AG09309 (cell line): ENCODE data around the gene JAKMIP1.

Experiments used
- DNase-seq: peaks from one replicate; pipeline ENCODE4 v3.0.0-alpha.2; 2010; ENCODE audit warnings: low read depth
- H3K4me3 ChIP-seq: 2 replicates; pipeline ENCODE4 v1.5.1; 2011; ENCODE audit warnings: mild to moderate bottlenecking, low read depth, low read length, moderate library complexity; ENCODE audit not compliant: control insufficient read depth
- CTCF ChIP-seq: IDR thresholded peaks from 2 replicates; pipeline ENCODE4 v1.5.1; 2011; ENCODE audit warnings: mild to moderate bottlenecking, low read depth, low read length, inconsistent platforms; ENCODE audit not compliant: insufficient read depth, control insufficient read depth; ENCODE audit errors: missing control alignments

JAKMIP1 gene

GRCh38 chr4:6121941-6122340 is 78.4 kb downstream of the JAKMIP1 start:
- H3K4me3 ChIP-seq: no peak overlapping the region

DNA sequence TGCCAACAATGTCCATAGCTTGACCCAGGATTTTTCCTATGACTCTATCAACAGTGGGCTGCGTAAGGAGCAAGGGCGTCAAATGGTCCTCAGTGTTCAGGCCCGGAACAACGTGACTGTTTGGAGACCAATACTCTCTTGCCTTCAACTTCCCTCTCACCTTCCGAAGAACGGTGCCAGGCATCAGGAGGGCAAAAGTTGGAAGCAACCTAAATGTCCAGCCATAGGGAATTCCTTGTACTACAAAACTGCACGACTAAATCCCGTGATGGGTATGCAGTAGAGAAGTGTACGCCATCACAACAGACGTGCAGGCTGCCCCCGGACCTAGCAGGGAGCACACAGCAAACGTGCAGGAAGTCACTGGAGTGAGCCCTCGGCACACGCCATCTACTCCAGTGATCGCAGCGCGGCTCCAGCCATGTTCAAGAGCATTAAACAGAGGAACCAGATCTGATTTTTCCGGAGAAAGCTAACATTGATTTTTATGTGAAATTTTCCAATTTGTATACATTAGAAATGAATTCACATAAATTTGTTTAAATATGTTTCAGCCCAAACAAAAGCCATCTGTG is 79.0 kb downstream of the JAKMIP1 start:
- H3K4me3 ChIP-seq: no peak overlapping the region
- DNase-seq: no peak

More at GRCh38 chr4:6121941-6122340, 78.4 kb downstream of the JAKMIP1 start:
- TF ChIP-seq CTCF: no peak
- DNase-seq: no peak

DNA sequence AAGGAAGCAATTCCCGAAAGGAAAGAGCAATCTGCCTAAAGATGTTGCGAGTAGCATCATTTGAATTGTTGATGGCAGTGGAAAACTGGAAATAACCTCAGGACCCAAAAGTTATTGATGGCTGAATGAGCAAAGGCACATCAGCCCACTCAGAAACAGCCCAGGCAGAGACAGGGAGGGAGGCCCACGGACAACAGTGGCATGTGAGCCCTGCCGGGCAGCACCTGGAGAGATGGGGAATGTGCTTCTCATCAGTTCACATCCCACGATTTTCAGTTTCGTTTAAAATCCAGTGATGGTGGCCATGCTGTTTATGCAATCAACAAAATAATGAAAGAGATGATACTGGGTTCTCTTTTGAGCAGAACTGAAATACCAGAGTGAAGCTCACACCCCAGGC is 80.0 kb downstream of the JAKMIP1 start:
- no peak for DNase-seq
- H3K4me3 ChIP-seq: no peak overlapping the region
- TF ChIP-seq CTCF: no peak

More for the DNA sequence above, 79.0 kb downstream of the JAKMIP1 start:
- TF ChIP-seq CTCF: no peak

DNA sequence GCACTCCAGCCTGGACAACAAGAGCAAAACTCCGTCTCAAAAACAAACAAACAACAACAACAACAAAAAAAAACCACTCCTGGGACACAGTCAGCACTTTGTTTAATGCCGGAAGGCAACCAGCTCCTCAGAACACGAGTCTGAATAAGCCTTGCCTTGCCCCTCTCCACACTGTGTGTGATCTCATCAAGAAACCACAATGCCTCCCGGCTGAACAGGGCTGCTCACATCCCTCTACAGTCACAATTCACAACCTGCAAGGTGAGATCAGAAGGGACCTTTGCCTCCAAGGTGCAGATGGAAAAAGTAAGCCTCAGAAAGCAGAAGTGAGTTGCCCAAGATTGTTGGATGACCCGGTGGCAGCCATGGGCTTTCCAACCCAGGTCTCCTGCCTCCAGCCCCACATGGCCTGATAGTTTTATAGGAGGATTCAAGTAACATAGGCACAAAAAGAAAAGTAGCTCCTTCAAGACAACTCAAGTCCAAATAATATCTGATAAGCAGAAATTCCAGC is 80.8 kb downstream of the JAKMIP1 start:
- DNase-seq: no peak
- no peak overlapping the region for H3K4me3 ChIP-seq
- TF ChIP-seq CTCF: no peak

GRCh38 chr4:6118201-6118600 is 82.1 kb downstream of the JAKMIP1 start:
- no peak for DNase-seq
- no peak for TF ChIP-seq CTCF
- no peak overlapping the region for H3K4me3 ChIP-seq

DNA sequence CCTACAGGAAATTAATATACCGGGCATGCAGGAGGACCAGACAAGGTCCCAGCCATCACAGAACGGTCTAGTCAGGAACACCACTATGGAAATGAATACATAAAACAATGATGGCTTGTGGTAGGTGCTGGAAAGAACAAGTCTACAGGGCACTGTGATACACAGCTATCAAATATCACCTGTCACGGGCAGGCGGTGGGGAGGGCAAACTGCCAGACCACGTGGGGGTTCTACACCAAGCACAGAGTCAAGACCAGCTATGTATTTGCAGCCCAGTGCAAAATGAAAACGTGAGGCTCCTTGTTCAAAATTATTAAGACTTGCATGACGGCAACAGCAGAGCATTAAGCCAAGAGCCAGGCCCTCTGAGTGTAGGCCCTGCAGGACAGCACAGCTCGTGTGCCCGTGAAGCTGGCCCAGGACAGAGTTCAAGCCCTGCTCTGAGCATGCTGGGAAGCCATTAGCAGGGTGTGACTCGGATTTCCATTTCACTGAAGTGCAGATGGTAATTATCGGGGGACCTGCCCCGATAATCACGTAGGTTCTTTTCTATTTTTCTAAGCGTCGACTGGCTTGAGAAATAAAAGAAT is 83.6 kb downstream of the JAKMIP1 start:
- TF ChIP-seq CTCF: no peak
- H3K4me3 ChIP-seq: no peak overlapping the region
- DNase-seq: no peak
